Omental fat pad (tissue), 4 donors: ENCODE data around the gene TMEM147. TPM values are rescaled to one million over a fixed set of nuclear protein-coding genes. Genes with fewer than 3 reads are reported as not detected.

Experiments used
- ATAC-seq: fragments of 150-250 bp; one replicate; pipeline ENCODE4 v1.9.1; 2016; ENCODE audit warnings: mild to moderate bottlenecking, moderate library complexity; ENCODE audit not compliant: low FRiP score
- DNase-seq: peaks from one replicate; pipeline ENCODE4 v3.0.0-alpha.2; 2019; ENCODE audit warnings: low spot score
- total RNA-seq, 4 donors: library from RNA; depleted of rRNA; stranded (reverse); fragments of >200 nt; gene quantifications; one replicate each; pipeline ENCODE4 v1.1.0, GENCODE V29; 2016
- TF ChIP-seq, protein P1 (sequence below), 3 donors: fragments of 450-650 bp; IDR thresholded peaks; one replicate each; pipeline ENCODE4 v1.5.1; 2016 to 2017; ENCODE audit warnings: antibody characterized with exemption in 3 of 3, mild to moderate bottlenecking in 3 of 3, moderate library complexity in 2 of 3

TMEM147 gene
- total RNA-seq, 4 donors from 2014 or later = 67.1 to 114 (median 74.5) TPM

GRCh38 chr19:35539314-35539713, 6.1 kb upstream of the TMEM147 start:
- TF ChIP-seq, protein P1, sequence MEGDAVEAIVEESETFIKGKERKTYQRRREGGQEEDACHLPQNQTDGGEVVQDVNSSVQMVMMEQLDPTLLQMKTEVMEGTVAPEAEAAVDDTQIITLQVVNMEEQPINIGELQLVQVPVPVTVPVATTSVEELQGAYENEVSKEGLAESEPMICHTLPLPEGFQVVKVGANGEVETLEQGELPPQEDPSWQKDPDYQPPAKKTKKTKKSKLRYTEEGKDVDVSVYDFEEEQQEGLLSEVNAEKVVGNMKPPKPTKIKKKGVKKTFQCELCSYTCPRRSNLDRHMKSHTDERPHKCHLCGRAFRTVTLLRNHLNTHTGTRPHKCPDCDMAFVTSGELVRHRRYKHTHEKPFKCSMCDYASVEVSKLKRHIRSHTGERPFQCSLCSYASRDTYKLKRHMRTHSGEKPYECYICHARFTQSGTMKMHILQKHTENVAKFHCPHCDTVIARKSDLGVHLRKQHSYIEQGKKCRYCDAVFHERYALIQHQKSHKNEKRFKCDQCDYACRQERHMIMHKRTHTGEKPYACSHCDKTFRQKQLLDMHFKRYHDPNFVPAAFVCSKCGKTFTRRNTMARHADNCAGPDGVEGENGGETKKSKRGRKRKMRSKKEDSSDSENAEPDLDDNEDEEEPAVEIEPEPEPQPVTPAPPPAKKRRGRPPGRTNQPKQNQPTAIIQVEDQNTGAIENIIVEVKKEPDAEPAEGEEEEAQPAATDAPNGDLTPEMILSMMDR (IDR thresholded peaks at IDR 0.05) = no peak
- no peak for DNase-seq
- ATAC-seq = no peak

DNA sequence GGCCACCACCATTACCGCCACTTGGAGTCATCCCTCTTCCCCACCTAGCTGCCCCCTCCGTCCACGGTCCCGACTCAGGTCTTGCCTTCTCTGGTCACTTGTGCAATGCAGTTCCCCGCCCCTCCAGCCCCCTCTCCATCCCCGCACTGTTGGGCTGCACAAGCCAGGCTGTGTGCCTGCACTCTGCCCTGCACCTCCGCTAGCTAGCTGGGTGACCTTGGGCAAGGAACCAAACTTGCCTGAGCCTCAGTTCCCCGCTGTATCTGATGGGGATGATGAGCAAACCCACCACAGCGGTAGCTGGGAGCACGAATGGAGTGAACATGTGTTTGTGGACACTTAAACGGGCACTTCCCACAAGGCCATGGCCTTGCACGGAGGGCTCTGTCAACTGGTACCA, 5.6 kb upstream of the TMEM147 start:
- ATAC-seq = no peak

DNA sequence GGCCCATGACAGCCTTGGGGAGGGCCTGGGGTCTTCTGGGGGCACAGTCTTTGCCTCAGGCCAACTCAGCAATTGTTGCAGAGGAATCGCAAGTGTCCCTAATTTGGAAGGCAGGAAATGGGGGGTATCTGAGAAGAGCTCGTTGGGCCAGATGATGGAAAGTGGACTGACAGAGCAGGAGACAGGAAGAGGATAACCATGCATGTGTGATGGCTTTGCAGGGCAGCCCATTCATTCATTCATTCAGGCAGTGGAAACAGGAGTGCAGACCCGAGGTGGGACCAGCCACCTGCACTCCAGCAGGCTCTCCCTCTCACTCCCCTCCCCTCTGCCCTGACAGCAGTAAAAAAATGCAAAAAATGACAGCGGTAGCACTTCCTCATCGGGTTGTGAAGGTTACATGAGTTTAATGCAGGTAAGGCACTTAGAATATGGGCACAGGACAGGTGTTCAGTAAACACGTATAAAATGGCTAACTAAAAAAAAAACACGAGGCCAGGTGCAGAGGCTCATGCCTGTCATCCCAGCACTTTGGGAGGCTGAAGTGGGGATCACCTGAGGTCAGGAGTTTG, 5.0 kb upstream of the TMEM147 start:
- ATAC-seq (no peak), DNase-seq (no peak)
- TF ChIP-seq, protein P1 (IDR thresholded peaks at IDR 0.05) = no peak

More for the DNA sequence above, 5.6 kb upstream of the TMEM147 start:
- TF ChIP-seq, protein P1 (IDR thresholded peaks at IDR 0.05) = no peak
- DNase-seq = no peak

DNA sequence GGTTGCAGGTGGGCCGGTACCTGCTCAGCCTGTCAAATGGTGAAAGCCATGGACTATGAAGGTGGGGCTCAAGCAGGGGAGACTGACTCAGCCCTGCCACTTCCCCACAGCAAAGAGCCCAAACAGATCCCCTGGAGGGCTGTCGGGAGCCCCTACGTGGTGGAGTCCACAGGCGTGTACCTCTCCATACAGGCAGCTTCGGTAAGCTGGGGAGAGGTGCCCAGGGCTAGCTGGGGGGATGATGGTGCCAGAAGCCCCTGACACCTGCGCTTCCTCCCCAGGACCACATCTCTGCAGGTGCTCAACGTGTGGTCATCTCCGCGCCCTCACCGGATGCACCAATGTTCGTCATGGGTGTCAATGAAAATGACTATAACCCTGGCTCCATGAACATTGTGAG, 3.2 kb upstream of the TMEM147 start:
- DNase-seq = no peak
- TF ChIP-seq, protein P1 (IDR thresholded peaks at IDR 0.05) = no peak
- ATAC-seq = no peak

GRCh38 chr19:35543280-35544109, 1.9 kb upstream of the TMEM147 start:
- TF ChIP-seq, protein P1 (IDR thresholded peaks at IDR 0.05) = no peak
- DNase-seq = no peak
- no peak for ATAC-seq

DNA sequence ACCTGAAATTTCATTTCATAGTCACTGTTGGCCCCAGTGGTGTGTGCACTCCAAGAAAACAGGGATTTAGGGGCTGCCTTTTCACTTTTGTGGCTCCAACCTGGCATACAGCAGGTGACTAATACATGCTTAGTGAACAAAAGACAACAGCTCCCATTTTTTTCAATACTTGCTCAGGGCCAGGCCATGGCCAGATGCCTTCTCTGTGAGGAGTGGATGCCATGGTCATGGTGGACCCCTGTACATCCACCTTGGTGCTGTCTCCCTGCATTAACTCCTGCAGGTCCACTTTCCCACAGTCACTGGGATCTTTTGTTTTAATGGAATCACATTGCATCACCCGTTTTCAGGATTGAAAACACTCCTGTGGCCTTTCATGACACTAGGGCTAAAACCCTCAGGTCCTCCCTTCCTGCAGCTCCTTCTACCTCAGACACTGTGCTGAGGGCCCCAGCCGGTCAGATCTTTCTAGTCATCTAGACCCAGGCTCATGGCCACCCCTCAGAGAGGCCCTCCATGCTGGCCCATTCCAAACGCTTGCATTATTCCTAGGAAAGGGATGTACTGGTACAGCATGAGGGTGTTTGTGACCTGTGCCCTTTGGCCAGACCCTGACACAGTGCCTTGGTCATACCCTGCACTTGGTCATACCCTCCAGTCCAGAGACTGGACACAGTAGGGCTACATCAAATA, 1.2 kb upstream of the TMEM147 start:
- no peak for DNase-seq
- no peak for ATAC-seq
- TF ChIP-seq, protein P1 (IDR thresholded peaks at IDR 0.05) = no peak
